WTC11 (cell line): Measurements from ENCODE around the gene RFPL1.

ENCODE experiments used
- ATF6 ChIP-seq: sonication (generic); formaldehyde crosslinking; IDR thresholded peaks from 2 replicates; pipeline ENCODE4 v1.8.1; 2023; ENCODE audit warnings: mild to moderate bottlenecking, missing genetic modification reagents
- TF ChIP-seq, protein P1 (sequence below): sonication (generic); formaldehyde crosslinking; IDR thresholded peaks from 2 replicates; pipeline ENCODE4 v1.8.0; 2022; ENCODE audit warnings: mild to moderate bottlenecking, missing genetic modification reagents
- TF ChIP-seq, protein P2 (sequence below): fragments of 200-600 bp; IDR thresholded peaks from 2 replicates; pipeline ENCODE4 v1.8.0; 2022; ENCODE audit warnings: antibody characterized with exemption
- TF ChIP-seq, protein P3 (sequence below): sonication (generic); formaldehyde crosslinking; IDR thresholded peaks from 2 replicates; pipeline ENCODE4 v1.8.0; 2022; ENCODE audit warnings: mild to moderate bottlenecking, missing genetic modification reagents

- TF ChIP-seq, protein P1, sequence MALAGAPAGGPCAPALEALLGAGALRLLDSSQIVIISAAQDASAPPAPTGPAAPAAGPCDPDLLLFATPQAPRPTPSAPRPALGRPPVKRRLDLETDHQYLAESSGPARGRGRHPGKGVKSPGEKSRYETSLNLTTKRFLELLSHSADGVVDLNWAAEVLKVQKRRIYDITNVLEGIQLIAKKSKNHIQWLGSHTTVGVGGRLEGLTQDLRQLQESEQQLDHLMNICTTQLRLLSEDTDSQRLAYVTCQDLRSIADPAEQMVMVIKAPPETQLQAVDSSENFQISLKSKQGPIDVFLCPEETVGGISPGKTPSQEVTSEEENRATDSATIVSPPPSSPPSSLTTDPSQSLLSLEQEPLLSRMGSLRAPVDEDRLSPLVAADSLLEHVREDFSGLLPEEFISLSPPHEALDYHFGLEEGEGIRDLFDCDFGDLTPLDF (CRISPR knock-in tag): no peak
- no peak for TF ChIP-seq ATF6
- TF ChIP-seq, protein P2, sequence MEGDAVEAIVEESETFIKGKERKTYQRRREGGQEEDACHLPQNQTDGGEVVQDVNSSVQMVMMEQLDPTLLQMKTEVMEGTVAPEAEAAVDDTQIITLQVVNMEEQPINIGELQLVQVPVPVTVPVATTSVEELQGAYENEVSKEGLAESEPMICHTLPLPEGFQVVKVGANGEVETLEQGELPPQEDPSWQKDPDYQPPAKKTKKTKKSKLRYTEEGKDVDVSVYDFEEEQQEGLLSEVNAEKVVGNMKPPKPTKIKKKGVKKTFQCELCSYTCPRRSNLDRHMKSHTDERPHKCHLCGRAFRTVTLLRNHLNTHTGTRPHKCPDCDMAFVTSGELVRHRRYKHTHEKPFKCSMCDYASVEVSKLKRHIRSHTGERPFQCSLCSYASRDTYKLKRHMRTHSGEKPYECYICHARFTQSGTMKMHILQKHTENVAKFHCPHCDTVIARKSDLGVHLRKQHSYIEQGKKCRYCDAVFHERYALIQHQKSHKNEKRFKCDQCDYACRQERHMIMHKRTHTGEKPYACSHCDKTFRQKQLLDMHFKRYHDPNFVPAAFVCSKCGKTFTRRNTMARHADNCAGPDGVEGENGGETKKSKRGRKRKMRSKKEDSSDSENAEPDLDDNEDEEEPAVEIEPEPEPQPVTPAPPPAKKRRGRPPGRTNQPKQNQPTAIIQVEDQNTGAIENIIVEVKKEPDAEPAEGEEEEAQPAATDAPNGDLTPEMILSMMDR: no peak
- TF ChIP-seq, protein P3, sequence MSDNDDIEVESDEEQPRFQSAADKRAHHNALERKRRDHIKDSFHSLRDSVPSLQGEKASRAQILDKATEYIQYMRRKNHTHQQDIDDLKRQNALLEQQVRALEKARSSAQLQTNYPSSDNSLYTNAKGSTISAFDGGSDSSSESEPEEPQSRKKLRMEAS (CRISPR knock-in tag): no peak
Measured at GRCh38 chr22:29442976-29443375, 4.6 kb downstream of the RFPL1 start.
